Endothelial cell of umbilical vein (primary cell): Measurements from ENCODE around the gene DOCK1.

Experiments used
- CTCF ChIP-seq, 2 donors: IDR thresholded peaks; 1 replicate in 1 of 2; 2 replicates in 1 of 2; pipeline ENCODE4 v1.5.1; 2011; ENCODE audit warnings: low read length in 2 of 2, mild to moderate bottlenecking in 2 of 2, moderate library complexity in 2 of 2, control low read depth in 1 of 2, inconsistent platforms in 1 of 2, low read depth in 1 of 2; ENCODE audit not compliant: insufficient read depth in 1 of 2; ENCODE audit errors: extremely low read depth in 1 of 2
- MAX ChIP-seq: IDR thresholded peaks from 2 replicates; pipeline ENCODE4 v1.6.1; 2011; ENCODE audit not compliant: insufficient read depth, insufficient read length

GRCh38 chr10:126907423-126907970 is 2.3 kb downstream of the DOCK1 start:
- TF ChIP-seq CTCF (IDR thresholded peaks at IDR 0.05; ENCODE audit: extremely low read depth in 1 of 2, insufficient read depth in 1 of 2, low read depth in 1 of 2, low read length in 2 of 2), result no peak
- TF ChIP-seq MAX, result no peak
